Neural progenitor cell (in vitro differentiated cells): ENCODE measurements around the gene CNGA2. TPM values are rescaled to one million over a fixed set of nuclear protein-coding genes. Genes with fewer than 3 reads are reported as not detected.

Experiments used
- DNase-seq: peaks from one replicate; pipeline ENCODE4 v3.0.0-alpha.2; 2016; ENCODE audit warnings: low spot score
- H2AFZ ChIP-seq: fragments of 200-600 bp; sonication (generic); replicated peaks from 2 replicates; pipeline ENCODE4 v1.6.1; 2016; ENCODE audit warnings: antibody characterized with exemption
- H3F3A ChIP-seq: fragments of 200-600 bp; sonication (generic); 2 replicates; pipeline ENCODE4 v1.6.1; 2016; ENCODE audit warnings: antibody characterized with exemption, low read depth
- H3K27ac ChIP-seq: fragments of 200-600 bp; sonication (generic); 2 replicates; pipeline ENCODE4 v1.5.1; 2016; ENCODE audit warnings: mild to moderate bottlenecking
- H3K27me3 ChIP-seq: fragments of 200-600 bp; sonication (generic); 2 replicates; pipeline ENCODE4 v1.6.1; 2016; ENCODE audit warnings: mild to moderate bottlenecking, moderate library complexity
- H3K36me3 ChIP-seq: fragments of 200-600 bp; sonication (generic); 2 replicates; pipeline ENCODE4 v1.5.1; 2016
- H3K4me1 ChIP-seq: fragments of 200-600 bp; sonication (generic); 2 replicates; pipeline ENCODE4 v1.6.1; 2016; ENCODE audit warnings: mixed run types
- H3K4me2 ChIP-seq: fragments of 200-600 bp; sonication (generic); 2 replicates; pipeline ENCODE4 v1.6.1; 2016
- H3K4me3 ChIP-seq: fragments of 200-600 bp; sonication (generic); 2 replicates; pipeline ENCODE4 v1.5.1; 2016
- H3K79me2 ChIP-seq: fragments of 200-600 bp; sonication (generic); 2 replicates; pipeline ENCODE4 v1.6.1; 2016; ENCODE audit warnings: low read depth
- H3K9ac ChIP-seq: fragments of 200-600 bp; sonication (generic); 2 replicates; pipeline ENCODE4 v1.6.1; 2016
- H3K9me3 ChIP-seq: fragments of 200-600 bp; sonication (generic); 2 replicates; pipeline ENCODE4 v1.5.1; 2016; ENCODE audit warnings: low read depth
- H4K20me1 ChIP-seq: fragments of 200-600 bp; sonication (generic); 2 replicates; pipeline ENCODE4 v1.6.1; 2016; ENCODE audit warnings: low read depth
- H3K27ac Mint-ChIP-seq: 3 replicates; pipeline ENCODE4 v1.8.0; 2021; ENCODE audit warnings: mixed read lengths
- H3K27me3 Mint-ChIP-seq: 2 replicates; pipeline ENCODE4 v1.8.0; 2022; ENCODE audit warnings: low read depth, mild to moderate bottlenecking, inconsistent platforms, moderate library complexity, mixed read lengths; ENCODE audit not compliant: insufficient read depth
- H3K36me3 Mint-ChIP-seq: 3 replicates; pipeline ENCODE4 v1.8.0; 2021; ENCODE audit warnings: mixed read lengths
- H3K4me1 Mint-ChIP-seq: 3 replicates; pipeline ENCODE4 v1.8.0; 2021; ENCODE audit warnings: mixed read lengths
- H3K4me3 Mint-ChIP-seq: 3 replicates; pipeline ENCODE4 v1.8.0; 2021; ENCODE audit warnings: mild to moderate bottlenecking, moderate library complexity, mixed read lengths
- H3K9me3 Mint-ChIP-seq: 3 replicates; pipeline ENCODE4 v1.8.0; 2020; ENCODE audit warnings: mixed read lengths
- EZH2 ChIP-seq: fragments of 200-600 bp; sonication (generic); IDR thresholded peaks from 2 replicates; pipeline ENCODE4 v1.6.1; 2017; ENCODE audit warnings: antibody characterized with exemption, mild to moderate bottlenecking, moderate library complexity
- EZH2phosphoT487 ChIP-seq: fragments of 200-600 bp; sonication (generic); IDR thresholded peaks from 2 replicates; pipeline ENCODE4 v1.6.1; 2017; ENCODE audit warnings: antibody characterized with exemption
- total RNA-seq: library from RNA; depleted of rRNA; stranded (reverse); fragments of >200 nt; gene quantifications from 2 replicates; pipeline ENCODE4 v1.2.3, GENCODE V29; 2015; ENCODE audit warnings: low replicate concordance
- TF ChIP-seq, protein P1 (sequence below): fragments of 200-600 bp; sonication (generic); IDR thresholded peaks from 2 replicates; pipeline ENCODE4 v1.5.1; 2017; ENCODE audit warnings: antibody characterized with exemption, mild to moderate bottlenecking

The CNGA2 gene
- total RNA-seq, 1 donor from 2014 or later = not detected

- Histone ChIP-seq H3K9ac (no peak overlapping the region), H3K36me3 (no peaks in the 10 kb centered on the region), H3K27ac (no peak overlapping the region), H4K20me1 (no peaks in the 10 kb centered on the region), H3K4me2 (no peak overlapping the region), H3K9me3 (no peaks in the 10 kb centered on the region), H3K4me3 (no peak overlapping the region), H3K27me3 (no peaks in the 10 kb centered on the region), H3K4me1 (no peaks in the 10 kb centered on the region), H3K79me2 (no peaks in the 10 kb centered on the region), H2AFZ (no peak overlapping the region), H3F3A (no peaks in the 10 kb centered on the region)
- Mint-ChIP-seq H3K4me1 (no peaks in the 10 kb centered on the region), H3K27ac (no peak overlapping the region), H3K4me3 (no peak overlapping the region), H3K9me3 (peaks cover 8% of the 10 kb centered on the region), H3K27me3 (peaks cover 2% of the 10 kb centered on the region), H3K36me3 (no peaks in the 10 kb centered on the region)
- DNase-seq = no peak
- TF ChIP-seq, protein P1, sequence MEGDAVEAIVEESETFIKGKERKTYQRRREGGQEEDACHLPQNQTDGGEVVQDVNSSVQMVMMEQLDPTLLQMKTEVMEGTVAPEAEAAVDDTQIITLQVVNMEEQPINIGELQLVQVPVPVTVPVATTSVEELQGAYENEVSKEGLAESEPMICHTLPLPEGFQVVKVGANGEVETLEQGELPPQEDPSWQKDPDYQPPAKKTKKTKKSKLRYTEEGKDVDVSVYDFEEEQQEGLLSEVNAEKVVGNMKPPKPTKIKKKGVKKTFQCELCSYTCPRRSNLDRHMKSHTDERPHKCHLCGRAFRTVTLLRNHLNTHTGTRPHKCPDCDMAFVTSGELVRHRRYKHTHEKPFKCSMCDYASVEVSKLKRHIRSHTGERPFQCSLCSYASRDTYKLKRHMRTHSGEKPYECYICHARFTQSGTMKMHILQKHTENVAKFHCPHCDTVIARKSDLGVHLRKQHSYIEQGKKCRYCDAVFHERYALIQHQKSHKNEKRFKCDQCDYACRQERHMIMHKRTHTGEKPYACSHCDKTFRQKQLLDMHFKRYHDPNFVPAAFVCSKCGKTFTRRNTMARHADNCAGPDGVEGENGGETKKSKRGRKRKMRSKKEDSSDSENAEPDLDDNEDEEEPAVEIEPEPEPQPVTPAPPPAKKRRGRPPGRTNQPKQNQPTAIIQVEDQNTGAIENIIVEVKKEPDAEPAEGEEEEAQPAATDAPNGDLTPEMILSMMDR = no peak
- TF ChIP-seq EZH2 = no peak
- TF ChIP-seq EZH2phosphoT487 = no peak
These were observed 9.8 kb upstream of the CNGA2 start for GRCh38 chrX:151724563-151725337.

DNA sequence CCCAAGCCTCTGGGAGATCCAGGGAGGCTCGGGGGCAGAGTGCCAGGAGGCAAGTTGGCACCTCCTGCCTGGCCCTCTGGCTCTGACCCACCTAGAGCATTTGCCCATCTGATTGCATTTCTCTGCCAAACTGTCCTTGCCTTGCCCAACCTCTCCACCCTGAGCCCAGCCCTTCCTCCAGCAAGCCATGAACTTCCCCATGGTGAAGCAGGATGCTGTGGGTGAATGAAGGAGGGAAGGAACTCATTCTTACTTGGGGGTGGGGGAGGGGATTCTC lies 9.3 kb upstream of the CNGA2 start:
- Histone ChIP-seq H3K4me3 (no peak overlapping the region), H4K20me1 (no peaks in the 10 kb centered on the region), H3K4me2 (no peak overlapping the region), H3K36me3 (no peaks in the 10 kb centered on the region), H3F3A (no peaks in the 10 kb centered on the region), H3K9me3 (no peaks in the 10 kb centered on the region), H3K27ac (no peak overlapping the region), H3K27me3 (no peaks in the 10 kb centered on the region), H3K4me1 (no peaks in the 10 kb centered on the region), H3K9ac (no peak overlapping the region), H3K79me2 (no peaks in the 10 kb centered on the region), H2AFZ (no peak overlapping the region)
- H3K4me3 Mint-ChIP-seq = no peak overlapping the region
- H3K9me3 Mint-ChIP-seq = peaks cover 8% of the 10 kb centered on the region
- DNase-seq = no peak
- TF ChIP-seq EZH2 (no peak), EZH2phosphoT487 (no peak)
- TF ChIP-seq, protein P1 = no peak
- H3K27me3 Mint-ChIP-seq = peaks cover 2% of the 10 kb centered on the region
- H3K36me3 Mint-ChIP-seq = no peaks in the 10 kb centered on the region
- no peaks in the 10 kb centered on the region for H3K4me1 Mint-ChIP-seq
- no peak overlapping the region for H3K27ac Mint-ChIP-seq

GRCh38 chrX:151726751-151727150 lies 7.8 kb upstream of the CNGA2 start:
- H3K4me1 ChIP-seq = no peaks in the 10 kb centered on the region
- H3K9me3 ChIP-seq = no peaks in the 10 kb centered on the region
- TF ChIP-seq, protein P1 = no peak
- TF ChIP-seq EZH2phosphoT487 = no peak
- no peak for TF ChIP-seq EZH2
- no peaks in the 10 kb centered on the region for H3K79me2 ChIP-seq
- peaks cover 2% of the 10 kb centered on the region for H3K27me3 Mint-ChIP-seq
- H3F3A ChIP-seq = no peaks in the 10 kb centered on the region
- H4K20me1 ChIP-seq = no peaks in the 10 kb centered on the region
- H3K9ac ChIP-seq = no peak overlapping the region
- H3K27ac Mint-ChIP-seq = no peak overlapping the region
- DNase-seq = no peak
- no peak overlapping the region for H3K27ac ChIP-seq
- no peaks in the 10 kb centered on the region for H3K27me3 ChIP-seq
- no peaks in the 10 kb centered on the region for H3K4me1 Mint-ChIP-seq
- H3K9me3 Mint-ChIP-seq = peaks cover 8% of the 10 kb centered on the region
- H3K4me2 ChIP-seq = no peak overlapping the region
- H3K4me3 Mint-ChIP-seq = no peak overlapping the region
- H3K4me3 ChIP-seq = no peak overlapping the region
- H3K36me3 Mint-ChIP-seq = no peaks in the 10 kb centered on the region
- H3K36me3 ChIP-seq = no peaks in the 10 kb centered on the region
- no peak overlapping the region for H2AFZ ChIP-seq
